ENCODE results near the gene FAM43A. TPM values are rescaled to one million over a fixed set of nuclear protein-coding genes. Genes with fewer than 3 reads are reported as not detected.

The FAM43A gene
- polyA plus RNA-seq, 1 donor (not counting 4 experiments of a cell fraction or from before 2014, with no cell fraction given) = 1.1 TPM

GRCh38 chr3:194731506-194732073, 45.9 kb downstream of the FAM43A start:
- no peak for FAIRE-seq
- Histone ChIP-seq H3K4me3 (ENCODE audit: control insufficient read depth in 2 of 3, extremely low read depth in 1 of 3, insufficient read depth in 2 of 3, low read depth in 1 of 3, low read length in 3 of 3) (no peak overlapping the region), H3K4me1 (ENCODE audit: control insufficient read depth, extremely low read depth, insufficient read depth, low read length) (peaks cover 7% of the 10 kb centered on the region), H2AFZ (ENCODE audit: control insufficient read depth, low read length) (no peak overlapping the region), H3K4me2 (ENCODE audit: control insufficient read depth, extremely low read depth, insufficient read depth, low read depth, low read length) (no peak overlapping the region), H3K27ac (ENCODE audit: control insufficient read depth, insufficient read depth, low read length) (no peak overlapping the region), H3K9me1 (ENCODE audit: control insufficient read depth, extremely low read depth, insufficient read depth, low read length) (no peaks in the 10 kb centered on the region), H3K79me2 (ENCODE audit: control insufficient read depth, insufficient read depth, low read length) (no peaks in the 10 kb centered on the region), H3K9me3 (ENCODE audit: control insufficient read depth, low read depth, low read length) (no peaks in the 10 kb centered on the region), H4K20me1 (ENCODE audit: control insufficient read depth, extremely low read depth, insufficient read depth, low read length) (no peaks in the 10 kb centered on the region), H3K9ac (ENCODE audit: control insufficient read depth, extremely low read depth, insufficient read depth, low read length) (no peak overlapping the region), H3K36me3 (ENCODE audit: control insufficient read depth in 2 of 2, extremely low read depth in 1 of 2, insufficient read depth in 2 of 2, low read length in 2 of 2) (no peaks in the 10 kb centered on the region), H3K27me3 (ENCODE audit: control insufficient read depth, extremely low read depth, insufficient read depth, low read length) (peaks cover 8% of the 10 kb centered on the region)
- TF ChIP-seq CTCF (optimal IDR thresholded peaks at IDR 0.05 in 1 of 3, IDR thresholded peaks at IDR 0.05 in 1 of 3, conservative IDR thresholded peaks at IDR 0.05 in 1 of 3; ENCODE audit: extremely low read depth in 1 of 3, insufficient read depth in 2 of 3, low read length in 3 of 3) = no peak
- TF ChIP-seq EZH2 (IDR thresholded peaks at IDR 0.05; ENCODE audit: low read length) = no peak
- dilution Hi-C loops (cut with MboI; ENCODE audit: extremely low pct_ligation_motif_present, low sequenced_read_pairs) = no loop called here
- no peak for DNase-seq (ENCODE audit: low read depth, low spot score)

- Histone ChIP-seq H3K79me2 (ENCODE audit: control insufficient read depth, insufficient read depth, low read length) (no peaks in the 10 kb centered on the region), H3K36me3 (ENCODE audit: control insufficient read depth in 2 of 2, extremely low read depth in 1 of 2, insufficient read depth in 2 of 2, low read length in 2 of 2) (no peaks in the 10 kb centered on the region), H3K27me3 (ENCODE audit: control insufficient read depth, extremely low read depth, insufficient read depth, low read length) (peaks cover 12% of the 10 kb centered on the region), H3K9me3 (ENCODE audit: control insufficient read depth, low read depth, low read length) (no peaks in the 10 kb centered on the region), H3K27ac (ENCODE audit: control insufficient read depth, insufficient read depth, low read length) (no peak overlapping the region), H3K4me3 (ENCODE audit: control insufficient read depth in 2 of 3, extremely low read depth in 1 of 3, insufficient read depth in 2 of 3, low read depth in 1 of 3, low read length in 3 of 3) (no peak overlapping the region), H2AFZ (ENCODE audit: control insufficient read depth, low read length) (no peak overlapping the region), H3K9ac (ENCODE audit: control insufficient read depth, extremely low read depth, insufficient read depth, low read length) (no peak overlapping the region), H3K4me1 (ENCODE audit: control insufficient read depth, extremely low read depth, insufficient read depth, low read length) (peaks cover 7% of the 10 kb centered on the region), H3K4me2 (ENCODE audit: control insufficient read depth, extremely low read depth, insufficient read depth, low read depth, low read length) (no peak overlapping the region), H3K9me1 (ENCODE audit: control insufficient read depth, extremely low read depth, insufficient read depth, low read length) (no peaks in the 10 kb centered on the region), H4K20me1 (ENCODE audit: control insufficient read depth, extremely low read depth, insufficient read depth, low read length) (no peaks in the 10 kb centered on the region)
- DNase-seq (ENCODE audit: low read depth, low spot score) = no peak
- no peak for TF ChIP-seq CTCF (optimal IDR thresholded peaks at IDR 0.05 in 1 of 3, IDR thresholded peaks at IDR 0.05 in 1 of 3, conservative IDR thresholded peaks at IDR 0.05 in 1 of 3; ENCODE audit: extremely low read depth in 1 of 3, insufficient read depth in 2 of 3, low read length in 3 of 3)
- no peak for TF ChIP-seq EZH2 (IDR thresholded peaks at IDR 0.05; ENCODE audit: low read length)
- no peak for FAIRE-seq
- dilution Hi-C loops (cut with MboI; ENCODE audit: extremely low pct_ligation_motif_present, low sequenced_read_pairs) = no loop called here
These were observed 46.9 kb downstream of the FAM43A start for GRCh38 chr3:194732617-194733016.

All from keratinocyte (primary cell).